Measurements from ENCODE around the gene IPO9. TPM values are rescaled to one million over a fixed set of nuclear protein-coding genes. Genes with fewer than 3 reads are reported as not detected.
"Not testable (repeated sequence)": the region's sequence is repeated elsewhere in the genome, so short reads cannot be mapped to it uniquely, and the experiment has no call there.

Gene IPO9
- total RNA-seq, 1 experiment from 2014 or later: 76.2 TPM

DNA sequence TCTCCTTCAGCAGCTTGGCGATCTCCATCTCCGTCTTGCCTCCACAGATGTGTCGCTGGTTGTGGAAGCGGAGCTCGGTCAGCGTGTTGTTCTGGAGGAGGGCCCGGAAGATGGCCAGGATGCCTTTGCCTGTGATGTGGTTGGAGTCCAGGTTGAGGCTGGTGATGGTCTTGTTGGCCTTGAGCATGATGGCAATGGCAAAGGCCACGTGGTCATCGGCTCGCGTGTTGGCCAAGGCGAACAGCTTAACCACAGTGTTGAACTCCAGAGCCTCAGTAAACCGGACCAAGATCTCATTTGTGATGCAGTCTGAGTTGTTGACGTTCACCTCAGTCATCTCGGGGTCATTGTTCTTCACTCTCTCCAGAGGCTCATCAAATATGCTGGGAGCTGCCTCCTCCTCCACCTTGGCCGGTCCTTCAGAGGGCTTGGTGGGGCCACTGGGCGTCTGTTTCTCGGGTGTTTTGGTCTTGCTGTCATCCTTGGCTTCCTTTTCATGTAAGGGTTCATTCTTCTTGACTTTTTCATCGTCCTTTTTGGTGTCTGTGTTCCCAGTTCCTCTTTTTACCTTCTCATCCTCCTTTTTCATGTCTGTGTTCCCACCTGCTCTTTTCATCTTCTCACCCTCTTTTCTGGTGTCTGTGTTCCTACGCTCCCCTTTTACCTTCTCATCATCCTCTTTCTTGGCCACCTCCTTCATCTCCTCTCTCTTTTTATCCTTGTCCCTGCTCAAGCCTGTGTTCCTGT, 70.9 kb downstream of the IPO9 start:
- Histone ChIP-seq H3K4me1 (replicated peaks; ENCODE audit: insufficient read depth) (peaks cover 29% of the 10 kb centered on the region), H4K20me1 (ENCODE audit: insufficient read depth) (no peaks in the 10 kb centered on the region), H3K36me3 (ENCODE audit: low read depth) (no peaks in the 10 kb centered on the region), H3K4me2 (no peak overlapping the region), H3K9me3 (ENCODE audit: insufficient read depth, low read depth) (no peaks in the 10 kb centered on the region), H3K9me2 (ENCODE audit: insufficient read depth) (no peaks in the 10 kb centered on the region), H3K27me3 (ENCODE audit: insufficient read depth, low read depth) (no peaks in the 10 kb centered on the region), H2AFZ (no peak overlapping the region), H3K27ac (no peak overlapping the region), H3K4me3 (no peak overlapping the region), H3K79me2 (ENCODE audit: low read depth) (no peaks in the 10 kb centered on the region), H3F3A (ENCODE audit: insufficient read depth, low read depth) (peaks cover 23% of the 10 kb centered on the region)
- intact Hi-C loops (cut with micrococcal nuclease; ENCODE audit: unreplicated experiment): no loop called here
- POLR2A ChIA-PET (ENCODE audit: unreplicated experiment): interaction anchor here (0.5 to 0.7 kb wide), 3 partner anchors 17 to 236 kb away, joined by 3 to 4 read pairs (median 3); partner anchors contain the start of gene RNPEP
- no TSS peak for BruUV-seq (replicated peaks)
- DNase-seq: peak in 1 of 2 experiments; percentile 21
- CTCF ChIA-PET: no interaction called here
- TF ChIP-seq, protein P1, sequence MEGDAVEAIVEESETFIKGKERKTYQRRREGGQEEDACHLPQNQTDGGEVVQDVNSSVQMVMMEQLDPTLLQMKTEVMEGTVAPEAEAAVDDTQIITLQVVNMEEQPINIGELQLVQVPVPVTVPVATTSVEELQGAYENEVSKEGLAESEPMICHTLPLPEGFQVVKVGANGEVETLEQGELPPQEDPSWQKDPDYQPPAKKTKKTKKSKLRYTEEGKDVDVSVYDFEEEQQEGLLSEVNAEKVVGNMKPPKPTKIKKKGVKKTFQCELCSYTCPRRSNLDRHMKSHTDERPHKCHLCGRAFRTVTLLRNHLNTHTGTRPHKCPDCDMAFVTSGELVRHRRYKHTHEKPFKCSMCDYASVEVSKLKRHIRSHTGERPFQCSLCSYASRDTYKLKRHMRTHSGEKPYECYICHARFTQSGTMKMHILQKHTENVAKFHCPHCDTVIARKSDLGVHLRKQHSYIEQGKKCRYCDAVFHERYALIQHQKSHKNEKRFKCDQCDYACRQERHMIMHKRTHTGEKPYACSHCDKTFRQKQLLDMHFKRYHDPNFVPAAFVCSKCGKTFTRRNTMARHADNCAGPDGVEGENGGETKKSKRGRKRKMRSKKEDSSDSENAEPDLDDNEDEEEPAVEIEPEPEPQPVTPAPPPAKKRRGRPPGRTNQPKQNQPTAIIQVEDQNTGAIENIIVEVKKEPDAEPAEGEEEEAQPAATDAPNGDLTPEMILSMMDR (conservative IDR thresholded peaks at IDR 0.05): no peak
- no peak for TF ChIP-seq EZH2 (IDR thresholded peaks at IDR 0.05; ENCODE audit: low read depth)

GRCh38 chr1:201900476-201900875, 71.5 kb downstream of the IPO9 start:
- Histone ChIP-seq H3K4me3 (no peak overlapping the region), H2AFZ (no peak overlapping the region), H3K9me3 (ENCODE audit: insufficient read depth, low read depth) (no peaks in the 10 kb centered on the region), H3K36me3 (ENCODE audit: low read depth) (no peaks in the 10 kb centered on the region), H3K79me2 (ENCODE audit: low read depth) (no peaks in the 10 kb centered on the region), H3K9me2 (ENCODE audit: insufficient read depth) (no peaks in the 10 kb centered on the region), H3K4me2 (no peak overlapping the region), H4K20me1 (ENCODE audit: insufficient read depth) (no peaks in the 10 kb centered on the region), H3K27me3 (ENCODE audit: insufficient read depth, low read depth) (no peaks in the 10 kb centered on the region), H3F3A (ENCODE audit: insufficient read depth, low read depth) (peaks cover 21% of the 10 kb centered on the region), H3K27ac (no peak overlapping the region), H3K4me1 (replicated peaks; ENCODE audit: insufficient read depth) (peaks cover 29% of the 10 kb centered on the region)
- ChIA-PET CTCF (no interaction called here), POLR2A (ENCODE audit: unreplicated experiment) (no interaction called here)
- BruUV-seq (replicated peaks): no TSS peak
- DNase-seq: no peak
- intact Hi-C loops (cut with micrococcal nuclease; ENCODE audit: unreplicated experiment): no loop called here
- TF ChIP-seq EZH2 (IDR thresholded peaks at IDR 0.05; ENCODE audit: low read depth): no peak
- TF ChIP-seq, protein P1 (conservative IDR thresholded peaks at IDR 0.05): no peak

DNA sequence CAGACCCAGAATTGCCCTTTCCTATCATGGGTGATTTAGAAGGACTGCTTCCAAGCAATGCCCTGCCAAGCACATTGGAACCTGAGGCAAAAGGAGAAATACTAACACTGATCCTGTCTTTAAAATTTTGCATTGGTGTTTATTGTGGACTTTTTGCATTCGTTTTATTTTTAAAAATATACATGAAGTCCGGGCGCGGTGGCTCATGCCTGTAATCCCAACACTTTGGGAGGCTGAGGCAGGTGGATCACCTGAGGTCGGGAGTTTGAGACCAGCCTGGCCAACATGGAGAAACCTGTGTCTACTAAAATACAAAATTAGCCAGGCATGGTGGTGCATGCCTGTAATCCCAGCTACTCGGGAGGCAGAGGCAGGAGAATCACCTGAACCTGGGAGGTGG, 72.1 kb downstream of the IPO9 start:
- H3K4me2 ChIP-seq; BruUV-seq (replicated peaks); H3K9me2 ChIP-seq (ENCODE audit: insufficient read depth); H2AFZ ChIP-seq; intact Hi-C loops (cut with micrococcal nuclease; ENCODE audit: unreplicated experiment); H3K9me3 ChIP-seq (ENCODE audit: insufficient read depth, low read depth); H3K79me2 ChIP-seq (ENCODE audit: low read depth); POLR2A ChIA-PET (ENCODE audit: unreplicated experiment); H3K27me3 ChIP-seq (ENCODE audit: insufficient read depth, low read depth); CTCF ChIA-PET; H4K20me1 ChIP-seq (ENCODE audit: insufficient read depth); DNase-seq; H3K27ac ChIP-seq; H3K36me3 ChIP-seq (ENCODE audit: low read depth); H3K4me3 ChIP-seq: not testable (repeated sequence)
- H3F3A ChIP-seq (ENCODE audit: insufficient read depth, low read depth): peaks cover 19% of the 10 kb centered on the region
- H3K4me1 ChIP-seq (replicated peaks; ENCODE audit: insufficient read depth): peaks cover 29% of the 10 kb centered on the region
